ENCODE measurements around the gene KAT6B.

The KAT6B gene

DNA sequence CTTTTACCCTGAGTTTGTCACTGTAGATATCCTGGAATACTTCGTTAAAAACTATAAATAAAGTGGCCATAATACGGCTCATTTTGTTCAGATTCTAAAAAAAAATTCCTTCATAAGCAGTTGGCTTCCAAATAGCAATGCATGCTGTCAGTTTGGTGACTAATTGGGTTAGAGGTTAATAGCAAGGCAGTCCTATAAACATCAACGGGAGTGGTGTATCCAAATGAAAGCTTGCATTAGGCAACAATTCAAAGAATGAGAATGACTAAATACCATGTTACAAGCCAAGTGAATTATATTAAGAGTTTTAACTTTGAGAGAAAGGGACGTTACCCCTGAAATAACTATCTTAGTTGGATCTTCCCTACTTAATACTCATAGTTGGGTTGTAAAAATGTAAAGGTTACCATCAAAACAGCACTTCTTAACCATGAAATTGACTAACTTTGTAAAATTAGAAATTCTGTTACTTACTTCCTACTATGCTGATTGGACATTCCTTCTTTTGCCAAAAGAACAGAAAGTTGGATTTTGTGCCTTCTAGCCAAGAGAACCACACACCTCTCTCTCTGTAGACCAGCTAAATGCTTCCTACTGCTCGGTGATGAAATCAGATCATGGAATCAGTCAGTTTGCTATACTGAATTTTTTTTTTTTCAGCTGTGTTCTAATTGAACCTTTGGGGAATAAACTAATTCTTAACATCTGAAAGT, 98.0 kb downstream of the KAT6B start:
- FAIRE-seq = no peak

DNA sequence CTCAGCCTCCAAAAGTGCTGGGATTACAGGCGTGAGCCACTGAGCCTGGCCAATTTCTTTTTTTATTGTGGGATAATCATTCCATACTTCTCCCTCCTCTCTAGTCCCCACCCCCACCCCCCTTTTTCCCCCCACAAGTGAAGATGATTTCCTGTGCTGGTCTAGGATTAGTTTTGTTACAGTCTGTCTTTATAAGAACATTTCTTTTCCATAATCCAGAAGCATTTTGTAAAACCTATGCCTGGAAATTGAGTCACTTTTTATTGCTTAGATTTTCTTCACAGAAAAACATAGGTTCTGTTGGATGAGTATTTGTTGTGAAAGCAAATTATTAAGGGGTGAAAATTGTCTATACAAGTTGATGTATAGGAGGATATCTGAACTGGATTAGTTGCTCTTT, 98.9 kb downstream of the KAT6B start:
- FAIRE-seq = no peak

DNA sequence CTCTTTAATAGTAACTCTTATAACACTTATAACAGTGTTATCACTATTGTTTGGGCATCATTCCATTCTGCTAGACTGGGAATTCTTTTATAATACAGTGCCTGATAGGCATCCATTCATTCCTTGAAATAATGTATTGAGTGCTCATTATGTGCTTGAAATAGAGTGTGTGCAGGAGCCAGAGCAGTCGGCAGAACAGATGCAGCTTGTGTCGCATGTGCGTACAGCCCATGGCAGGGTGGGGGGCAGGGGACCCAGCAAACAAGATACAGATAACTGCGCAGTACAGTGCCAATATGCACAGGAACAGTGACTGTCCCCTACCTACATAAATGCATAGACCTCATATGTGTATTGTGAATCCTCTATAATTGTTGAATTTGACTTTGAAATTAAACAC, 99.3 kb downstream of the KAT6B start:
- FAIRE-seq = no peak

DNA sequence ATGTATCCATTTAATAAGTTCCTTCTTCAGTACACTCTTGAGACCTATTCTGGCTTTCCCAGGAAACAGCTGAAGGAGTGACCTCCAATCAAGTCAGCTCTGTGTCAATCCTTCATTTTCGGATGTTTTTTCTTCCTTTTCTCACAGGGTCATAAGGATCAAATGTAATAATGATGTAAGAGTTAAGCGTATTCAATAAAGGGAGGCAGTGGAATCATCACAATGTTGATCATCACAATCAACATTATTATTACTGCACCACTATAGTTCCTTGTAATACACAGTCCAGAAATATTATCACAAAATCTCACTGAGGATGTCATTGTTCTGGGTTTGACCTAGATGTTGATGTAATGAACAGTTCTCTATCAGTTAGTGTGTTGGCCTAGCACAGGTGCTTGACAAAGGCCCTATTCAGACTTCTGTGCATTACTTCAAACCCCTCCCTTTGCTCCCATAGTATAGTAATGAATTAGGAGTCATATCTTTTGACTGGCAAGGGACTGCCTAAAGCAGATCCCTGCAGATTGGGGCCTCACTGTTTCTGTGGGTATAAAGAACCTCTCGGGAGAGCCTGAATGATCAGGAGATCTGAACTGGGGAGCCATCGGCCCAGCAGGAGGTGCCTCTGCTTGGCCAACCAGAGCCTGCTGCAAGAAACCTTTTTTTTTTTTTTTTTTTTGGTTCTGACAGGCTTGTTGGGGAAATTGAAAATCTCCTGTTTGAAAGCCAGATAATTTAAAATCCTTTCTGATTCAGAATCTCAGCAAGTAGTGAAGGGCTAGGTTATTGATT, 100.6 kb downstream of the KAT6B start:
- no peak for FAIRE-seq

DNA sequence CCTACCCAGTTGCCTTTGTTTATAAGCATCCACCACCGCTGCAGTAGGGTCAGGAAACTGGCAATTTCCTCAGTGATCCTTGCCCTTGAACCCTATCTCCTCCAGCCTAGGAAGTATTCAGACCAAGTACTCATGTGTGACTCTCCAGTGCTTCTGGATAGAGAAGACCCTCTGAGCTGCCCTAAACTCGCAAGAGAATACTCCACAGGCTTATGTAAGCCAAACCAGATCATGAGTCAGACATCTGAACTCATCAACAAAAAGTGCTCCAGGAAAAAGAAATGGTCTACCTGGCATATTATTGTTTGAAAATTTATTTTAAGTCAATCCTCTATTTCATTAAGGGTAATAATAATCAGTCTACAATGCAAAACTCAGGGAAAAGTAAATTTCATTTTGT, 101.3 kb downstream of the KAT6B start:
- FAIRE-seq = no peak

DNA sequence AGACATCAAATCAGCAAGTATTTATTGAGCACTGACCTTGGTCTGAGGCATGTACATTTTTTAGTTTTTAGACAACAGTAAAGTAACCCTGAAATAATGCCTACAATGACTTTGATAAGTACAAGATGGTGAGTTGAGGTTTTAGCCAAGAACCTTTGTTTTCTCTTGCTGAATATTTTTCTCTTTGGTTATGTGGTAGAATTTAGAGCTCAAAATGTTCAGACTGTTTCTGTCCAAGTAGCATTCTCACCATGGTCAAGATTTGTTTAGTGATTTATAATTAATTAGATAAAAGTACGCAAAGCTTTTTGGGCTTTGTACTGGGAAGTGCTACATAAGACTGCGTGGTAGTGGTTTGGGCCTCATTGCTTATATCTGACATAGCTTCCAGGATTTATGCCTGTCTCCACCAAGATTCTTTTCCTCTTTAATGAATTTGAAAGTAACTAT, 102.4 kb downstream of the KAT6B start:
- FAIRE-seq = no peak

DNA sequence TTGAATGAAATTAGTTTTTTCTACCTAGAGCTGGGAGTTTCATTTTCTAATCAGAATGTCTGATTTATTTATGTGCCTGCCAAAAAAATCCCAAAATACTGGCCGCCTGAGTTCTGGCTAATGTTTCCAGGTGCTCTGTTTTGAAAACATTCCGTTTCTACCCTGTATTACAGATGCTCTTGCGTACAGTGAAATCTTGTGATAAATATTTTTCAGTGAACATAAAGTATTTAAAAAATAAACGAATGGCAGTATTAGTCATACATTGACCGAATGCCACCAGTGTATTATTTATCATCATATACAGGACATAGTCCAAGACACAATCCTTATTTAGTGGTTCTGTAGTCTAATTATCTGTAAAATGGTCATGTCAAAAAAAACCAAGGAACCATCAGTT, 102.8 kb downstream of the KAT6B start:
- FAIRE-seq = peak; percentile 21

DNA sequence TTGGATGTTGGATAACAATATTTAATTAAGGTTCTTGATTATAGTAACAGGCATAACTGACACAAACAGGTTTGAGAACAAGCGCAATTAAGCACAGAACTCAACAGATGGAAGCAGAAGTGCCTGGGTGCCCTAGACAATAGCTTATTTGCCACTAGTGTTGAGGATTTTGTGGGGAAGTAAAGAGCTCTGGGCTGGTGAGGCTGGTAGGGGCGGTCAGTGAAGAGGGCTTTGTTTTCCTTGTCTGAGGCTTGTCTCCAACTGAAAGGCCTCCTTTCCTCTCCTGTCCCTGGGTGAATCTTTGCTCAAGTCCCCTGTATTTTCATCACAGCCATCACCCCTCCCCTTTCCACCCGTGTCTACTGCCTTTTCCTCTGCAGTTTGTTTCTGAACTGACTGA, 104.6 kb downstream of the KAT6B start:
- no peak for FAIRE-seq

DNA sequence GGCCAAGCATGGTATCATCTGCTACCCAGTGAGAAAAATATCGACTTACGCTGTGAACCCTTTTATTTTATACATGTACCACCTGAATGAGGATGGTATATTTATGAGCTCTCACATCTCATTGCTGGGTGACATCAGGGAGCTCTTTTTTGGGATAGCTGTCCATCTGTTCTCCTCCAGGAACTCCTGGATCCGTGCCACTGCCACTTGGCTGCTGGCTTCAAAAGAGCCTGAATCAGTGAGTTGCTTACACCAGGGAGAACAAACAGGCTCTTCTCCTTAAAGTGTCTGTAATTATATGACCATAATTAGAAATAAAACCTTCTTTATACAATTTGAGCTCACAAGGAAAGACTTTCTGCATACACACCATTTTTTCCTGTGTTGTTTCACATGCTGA, 106.2 kb downstream of the KAT6B start:
- FAIRE-seq = no peak

DNA sequence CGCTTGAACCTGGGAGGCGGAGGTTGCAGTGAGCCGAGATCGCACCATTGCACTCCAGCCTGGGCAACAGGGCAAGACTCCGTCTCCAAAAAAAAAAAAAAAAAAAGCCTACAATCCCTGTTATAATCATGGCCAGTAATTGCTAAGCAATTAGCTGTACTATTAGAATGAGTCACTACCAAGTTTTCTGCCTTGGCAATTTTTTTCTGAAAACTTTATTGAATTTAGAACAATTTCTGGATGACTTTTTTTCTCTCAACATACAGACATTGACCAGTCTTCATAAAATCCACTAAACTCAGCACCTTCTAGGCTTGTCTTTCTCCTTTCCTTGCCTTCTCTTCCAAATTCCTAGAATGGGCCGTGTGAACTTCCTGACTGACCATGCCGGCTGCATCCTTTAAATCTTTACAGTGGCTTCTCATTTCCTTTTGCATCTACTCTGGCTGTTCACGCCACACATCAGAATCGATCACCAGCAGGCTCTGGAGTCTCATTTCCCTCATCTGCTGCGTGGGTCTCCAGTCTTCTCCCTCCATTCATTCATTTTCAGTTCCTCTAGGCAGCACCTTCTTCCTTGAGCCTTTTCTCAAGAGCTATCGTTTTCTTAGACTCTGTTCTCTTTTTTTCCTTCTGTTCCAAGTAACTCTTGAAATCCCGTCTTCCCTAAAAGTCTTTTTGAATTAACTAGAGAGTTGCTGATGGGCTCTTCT, 107.9 kb downstream of the KAT6B start:
- no peak for FAIRE-seq

DNA sequence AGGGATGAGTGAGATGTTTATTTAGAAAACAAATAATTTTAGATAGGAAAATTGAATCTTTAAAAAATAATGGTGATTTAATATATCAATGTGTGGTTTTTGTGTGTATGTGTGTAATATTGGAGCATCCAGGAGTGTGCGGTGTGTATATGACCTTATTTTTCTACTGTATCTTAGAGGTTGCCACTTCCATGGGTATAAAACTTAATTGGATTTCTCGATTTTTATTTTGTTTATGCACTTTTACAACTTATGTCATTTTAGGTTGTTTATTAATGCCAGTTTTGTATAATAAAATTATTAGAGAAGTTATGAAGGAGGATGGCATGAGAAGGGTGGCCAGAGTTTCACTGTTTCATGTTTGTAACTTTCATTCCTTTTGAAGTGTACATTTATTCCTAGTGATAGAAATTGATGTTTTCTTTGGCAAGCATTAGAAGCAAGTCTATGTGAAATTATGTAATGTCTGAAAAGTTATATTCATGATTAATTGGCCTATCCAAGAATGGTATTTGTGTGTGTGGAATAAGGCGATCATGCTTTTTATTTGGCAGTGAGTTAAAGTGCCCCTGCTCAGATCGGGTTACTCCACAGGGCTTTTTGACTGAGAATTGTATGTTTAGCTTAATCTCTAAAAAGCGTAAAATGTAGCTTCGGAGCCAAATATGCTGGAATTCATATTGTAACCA, 110.3 kb downstream of the KAT6B start:
- no peak for FAIRE-seq

DNA sequence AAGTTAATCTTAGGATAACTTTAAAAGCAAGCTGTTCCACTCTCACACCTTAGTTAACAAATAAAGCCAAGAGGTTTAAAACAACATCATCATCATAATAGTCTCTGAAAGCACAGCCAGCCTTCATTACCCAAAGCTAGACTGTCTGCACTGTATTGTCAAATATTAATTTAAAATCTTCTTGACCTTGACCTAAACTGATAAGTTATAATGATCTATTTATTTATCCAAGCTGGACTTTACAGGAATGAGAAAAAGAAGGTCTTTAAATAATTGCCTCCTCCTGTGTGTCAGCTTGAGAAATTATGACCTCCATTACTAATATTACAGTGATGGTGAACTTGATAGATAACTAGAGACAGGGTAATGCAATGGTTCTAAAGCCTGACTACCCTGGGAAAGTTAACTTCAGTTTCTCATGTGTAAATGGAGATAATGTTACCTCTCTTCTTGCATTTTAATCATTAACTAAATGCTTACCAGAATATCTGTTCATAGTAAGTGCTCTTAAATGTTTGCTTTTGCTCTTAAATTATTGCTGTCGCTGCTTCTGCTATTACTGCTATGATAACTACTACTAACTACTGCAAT, 111.0 kb downstream of the KAT6B start:
- FAIRE-seq = peak; percentile 98

DNA sequence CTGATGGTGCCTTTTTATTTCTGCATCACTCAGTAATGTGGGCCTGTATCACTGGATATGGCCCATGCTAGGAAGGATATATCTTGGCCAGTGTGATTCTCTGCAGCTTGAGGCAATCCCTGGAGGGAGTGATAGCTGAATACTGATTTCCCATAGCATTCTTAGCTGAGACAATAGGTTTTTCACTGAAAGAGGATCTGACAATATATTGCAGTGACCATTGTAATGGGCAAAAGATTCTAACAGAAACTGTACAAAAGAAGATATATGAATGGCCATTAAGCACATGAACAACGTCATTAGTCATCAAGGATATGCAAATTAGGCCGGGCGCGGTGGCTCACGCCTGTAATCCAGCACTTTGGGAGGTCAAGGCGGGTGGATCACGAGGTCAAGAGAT, 117.8 kb downstream of the KAT6B start:
- FAIRE-seq = no peak

DNA sequence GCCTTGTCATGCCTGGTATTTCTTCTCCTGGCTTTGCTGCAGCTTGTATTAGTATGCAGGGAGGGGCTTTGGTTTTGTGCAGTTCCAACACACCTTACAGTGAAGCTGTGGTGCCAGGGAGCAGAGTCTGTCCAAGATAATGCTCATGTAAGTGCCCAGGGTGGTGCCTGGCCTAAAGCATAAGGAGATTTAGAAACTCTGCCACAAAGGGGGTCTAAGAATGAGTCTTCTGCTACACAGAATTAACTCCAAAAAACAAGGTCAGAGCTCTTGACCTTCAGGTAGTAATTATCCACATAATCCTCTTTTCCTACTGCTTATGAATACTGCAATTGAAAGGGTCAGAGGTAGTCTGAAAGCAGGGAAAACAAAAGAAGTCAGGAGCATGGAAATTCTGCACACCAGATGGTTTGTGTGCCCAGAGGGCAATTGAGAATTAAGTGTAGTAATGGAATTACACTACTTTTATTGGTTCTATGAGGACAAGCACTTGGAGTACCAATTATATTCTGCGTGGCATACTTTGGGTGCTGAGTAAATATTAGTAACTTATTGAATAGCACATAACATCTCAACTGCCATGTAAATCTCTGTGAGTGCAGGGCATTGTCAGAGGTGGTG, 121.5 kb downstream of the KAT6B start:
- no peak for FAIRE-seq

DNA sequence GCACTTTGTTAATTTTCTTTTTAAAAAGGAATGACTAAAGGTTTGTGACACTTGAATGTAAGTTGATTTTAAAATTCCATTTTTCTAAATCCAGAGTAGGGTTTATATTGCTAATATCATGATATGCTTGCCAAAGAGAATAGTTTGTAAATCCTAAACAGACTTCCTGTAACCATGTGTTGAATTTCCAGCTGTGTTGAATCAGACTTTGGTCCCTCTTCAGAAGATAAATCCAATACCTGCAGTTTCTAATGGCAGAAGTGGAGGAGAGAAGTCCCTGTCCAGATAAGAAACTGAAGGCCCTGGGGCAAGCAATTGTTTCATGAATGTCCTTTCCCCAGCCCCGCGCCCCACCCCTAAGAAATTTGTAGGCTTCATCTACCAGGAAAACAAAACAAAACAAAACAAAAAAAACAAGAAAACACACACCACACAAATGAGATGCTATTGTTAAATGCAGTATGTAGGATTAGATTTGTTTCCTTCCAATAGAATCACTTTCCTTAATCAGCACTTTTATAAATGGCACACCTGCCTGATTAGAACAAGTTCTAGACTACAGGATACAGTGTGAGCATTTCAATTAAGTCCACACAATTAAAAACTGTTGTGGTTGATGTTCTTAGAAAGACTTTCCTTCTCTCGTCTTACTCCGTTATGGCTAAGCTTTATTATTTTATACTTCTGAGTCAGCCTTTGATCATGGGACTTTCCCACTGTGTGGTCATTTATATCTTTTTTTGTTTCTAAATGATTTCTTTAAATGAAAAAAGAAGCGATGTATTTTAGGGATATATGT, 122.8 kb downstream of the KAT6B start:
- no peak for FAIRE-seq

DNA sequence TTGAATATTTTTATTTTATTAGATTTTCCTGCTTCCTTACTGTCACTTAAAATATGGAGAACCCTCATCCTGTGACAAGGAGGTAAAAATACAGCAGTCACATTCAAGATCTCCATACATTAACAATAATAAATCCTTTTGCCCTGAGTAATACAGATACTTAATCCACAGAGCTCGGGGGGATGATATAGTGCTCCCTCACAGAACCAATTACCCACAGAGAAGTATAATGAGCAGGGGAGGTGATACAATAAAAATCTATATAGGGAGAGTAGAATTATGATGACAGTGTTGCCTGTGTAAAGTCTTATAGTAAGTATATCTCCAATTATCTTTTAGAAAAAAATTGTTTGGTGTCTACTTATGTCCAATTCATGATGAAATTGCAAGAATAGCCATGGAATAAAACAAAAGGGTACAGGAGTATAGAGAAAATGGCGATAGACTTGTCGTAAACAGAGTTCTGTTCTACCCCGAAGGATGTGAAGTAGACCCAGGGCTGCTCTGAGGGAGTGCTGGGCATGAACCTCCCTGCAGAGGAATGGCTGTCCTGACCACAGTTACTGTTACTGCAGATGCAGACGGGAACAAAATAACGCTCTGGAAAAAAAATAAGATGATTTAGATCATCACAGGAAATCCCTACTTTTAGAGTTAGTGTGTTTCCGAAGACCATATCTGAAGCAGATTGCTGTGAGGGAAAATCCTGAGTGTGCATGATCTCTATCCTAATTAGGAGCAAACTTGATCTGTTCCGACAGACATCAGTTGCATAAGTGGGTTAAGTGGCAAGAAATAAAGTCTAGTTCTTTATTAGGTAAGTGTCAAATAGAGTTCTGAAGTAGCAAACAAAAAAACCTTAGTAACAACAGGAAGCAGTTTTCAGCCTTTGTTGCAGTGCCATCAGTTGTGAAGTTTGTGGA, 123.7 kb downstream of the KAT6B start:
- FAIRE-seq = no peak

DNA sequence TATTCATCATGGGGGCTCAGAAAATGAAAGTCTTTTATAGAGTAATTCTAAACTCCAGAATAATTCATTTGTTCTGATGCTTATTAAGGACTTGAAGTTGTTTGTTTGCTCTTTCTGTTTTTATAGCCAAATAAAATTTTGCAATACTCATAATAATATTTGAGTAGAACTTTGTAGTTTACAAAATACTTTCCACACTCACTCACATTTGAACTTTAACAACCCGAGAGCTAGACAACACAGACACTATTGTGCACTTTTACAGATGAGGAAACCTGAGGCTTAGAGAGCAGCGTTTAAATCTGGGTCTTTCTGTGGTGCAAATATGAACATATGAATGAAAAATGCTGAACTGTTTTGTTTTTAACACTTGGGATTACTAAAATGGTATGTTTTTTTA, 126.8 kb downstream of the KAT6B start:
- FAIRE-seq = no peak

DNA sequence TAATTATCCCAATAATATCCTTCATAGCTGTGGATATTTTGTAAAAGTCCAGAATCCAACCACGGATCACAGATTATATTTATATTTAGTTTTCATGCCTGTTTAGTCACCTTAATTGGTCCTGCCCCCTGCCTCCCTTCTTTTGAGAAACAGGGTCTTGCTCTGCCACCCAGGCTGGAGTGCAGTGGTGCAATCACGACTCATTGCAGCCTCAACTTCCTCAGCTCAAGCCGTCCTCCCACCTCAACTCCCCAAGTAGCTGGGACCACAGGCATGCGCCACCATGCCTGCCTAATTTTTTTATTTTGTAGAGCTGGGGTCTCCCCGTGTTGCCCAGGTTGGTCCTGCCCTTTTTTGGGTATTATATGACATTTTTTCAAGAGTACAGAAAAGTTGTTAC, 129.4 kb downstream of the KAT6B start:
- FAIRE-seq = no peak

DNA sequence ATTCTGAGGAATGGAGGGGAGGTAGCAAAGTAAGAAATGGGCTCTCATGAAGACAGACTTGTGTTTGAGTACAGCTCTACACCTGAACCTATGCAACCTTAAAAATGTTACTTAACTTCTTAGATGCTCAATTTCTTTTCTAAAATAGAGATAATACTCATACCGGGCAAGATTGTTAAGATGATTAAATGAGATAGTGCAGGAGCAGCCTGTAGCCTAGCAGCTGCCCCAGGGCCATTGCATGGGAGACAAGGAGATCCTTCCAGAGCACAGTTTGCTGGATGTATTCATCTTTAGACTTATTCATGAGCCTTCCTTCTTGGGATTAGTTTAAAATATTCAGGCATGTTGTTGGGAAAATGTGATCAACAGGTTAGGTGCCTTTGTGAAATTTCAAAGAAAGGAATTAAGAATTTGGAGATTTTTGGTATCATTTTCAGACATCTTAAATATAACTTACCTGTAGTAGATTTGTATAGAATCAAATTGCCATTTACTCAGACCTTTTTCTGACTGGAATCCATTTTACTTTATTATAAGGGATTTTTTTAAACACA, 130.2 kb downstream of the KAT6B start:
- peak; percentile 30 for FAIRE-seq
